ENCODE data around the gene ZNF619. TPM values are rescaled to one million over a fixed set of nuclear protein-coding genes. Genes with fewer than 3 reads are reported as not detected.
A peak's percentile ranks its signal among the peaks of the same experiment; 100 is the strongest.

ZNF619 gene
- polyA plus RNA-seq, 1 of the 3 experiments (the other 2 are of a cell fraction), result 1.6 TPM

DNA sequence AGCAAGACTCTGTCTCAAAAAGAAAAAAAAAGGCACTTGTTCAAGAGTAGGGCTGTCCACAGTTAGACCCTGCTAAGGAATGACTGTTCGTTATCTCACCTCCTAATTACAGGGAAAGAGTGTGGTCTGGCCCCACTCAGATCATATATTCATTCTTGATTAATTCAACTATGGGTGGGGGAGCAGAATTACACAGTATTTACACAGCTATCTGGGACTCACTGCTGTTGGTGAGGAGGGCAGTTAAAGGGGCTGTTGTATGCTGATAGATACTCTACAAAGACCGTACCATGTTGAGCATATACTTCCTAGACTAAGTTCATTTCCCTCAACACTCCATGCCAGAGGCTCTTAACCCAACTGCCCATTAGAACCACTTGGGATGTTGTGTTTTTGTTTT, 25.1 kb downstream of the ZNF619 start:
- no peak overlapping the region for H2AFZ ChIP-seq (ENCODE audit: low read depth)
- POLR2A ChIA-PET, result no interaction called here
- H3K36me3 ChIP-seq (replicated peaks in 1 of 2; ENCODE audit: control insufficient read depth in 1 of 2, insufficient read depth in 2 of 2, low read length in 1 of 2), result no peaks in the 10 kb centered on the region
- no peak overlapping the region for H3K4me3 ChIP-seq (ENCODE audit: low read depth in 2 of 2, low read length in 1 of 2)
- H3K4me1 ChIP-seq (ENCODE audit: control insufficient read depth in 1 of 2, insufficient read depth in 2 of 2, low read depth in 1 of 2, low read length in 1 of 2), result peaks cover 2 to 8% of the 10 kb centered on the region in 2 experiments
- H3K9me3 ChIP-seq, result no peaks in the 10 kb centered on the region
- no peak for DNase-seq
- TF ChIP-seq EZH2phosphoT487 (IDR thresholded peaks at IDR 0.05; ENCODE audit: borderline replicate concordance, low read depth), result no peak
- TF ChIP-seq NRF1 (IDR thresholded peaks at IDR 0.05; ENCODE audit: low read depth, low read length), result no peak
- no peak for TF ChIP-seq POLR2AphosphoS5 (IDR thresholded peaks at IDR 0.05; ENCODE audit: low read depth, low read length)
- no peak for TF ChIP-seq YY1 (IDR thresholded peaks at IDR 0.05; ENCODE audit: low read depth)
- TF ChIP-seq, protein P1, sequence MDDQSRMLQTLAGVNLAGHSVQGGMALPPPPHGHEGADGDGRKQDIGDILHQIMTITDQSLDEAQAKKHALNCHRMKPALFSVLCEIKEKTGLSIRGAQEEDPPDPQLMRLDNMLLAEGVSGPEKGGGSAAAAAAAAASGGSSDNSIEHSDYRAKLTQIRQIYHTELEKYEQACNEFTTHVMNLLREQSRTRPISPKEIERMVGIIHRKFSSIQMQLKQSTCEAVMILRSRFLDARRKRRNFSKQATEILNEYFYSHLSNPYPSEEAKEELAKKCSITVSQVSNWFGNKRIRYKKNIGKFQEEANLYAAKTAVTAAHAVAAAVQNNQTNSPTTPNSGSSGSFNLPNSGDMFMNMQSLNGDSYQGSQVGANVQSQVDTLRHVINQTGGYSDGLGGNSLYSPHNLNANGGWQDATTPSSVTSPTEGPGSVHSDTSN (IDR thresholded peaks at IDR 0.05), result no peak
- no peak for TF ChIP-seq FOXJ3 (CRISPR knock-in tag; IDR thresholded peaks at IDR 0.05)
- no peak for TF ChIP-seq TAF1 (IDR thresholded peaks at IDR 0.05; ENCODE audit: borderline replicate concordance, low read depth, low read length)
- TF ChIP-seq TCF12 (IDR thresholded peaks at IDR 0.05), result no peak
- no peak for TF ChIP-seq SMC3 (IDR thresholded peaks at IDR 0.05; ENCODE audit: low read depth, low read length)
- H3K9ac ChIP-seq, result no peak overlapping the region
- H3K27ac ChIP-seq (ENCODE audit: low read depth in 2 of 2, low read length in 1 of 2), result no peak overlapping the region
- H3K79me2 ChIP-seq (ENCODE audit: insufficient read depth), result no peaks in the 10 kb centered on the region
- H3F3A ChIP-seq (replicated peaks; ENCODE audit: insufficient read depth), result peaks cover 5% of the 10 kb centered on the region
- no peaks in the 10 kb centered on the region for H4K20me1 ChIP-seq (ENCODE audit: insufficient read depth)
- H3K9me2 ChIP-seq, result no peaks in the 10 kb centered on the region
- CTCF ChIA-PET, result interaction anchor here (0.9 kb wide), 1 partner anchor 1373 kb away, joined by 3 read pairs; no protein-coding TSS in a partner anchor
- no peaks in the 10 kb centered on the region for H3K27me3 ChIP-seq (ENCODE audit: insufficient read depth)
- H3K4me2 ChIP-seq, result no peak overlapping the region
- WGBS (ENCODE audit: low lambda C conversion rate), result 75% methylated on average over 2 of the region's 2 CpGs

DNA sequence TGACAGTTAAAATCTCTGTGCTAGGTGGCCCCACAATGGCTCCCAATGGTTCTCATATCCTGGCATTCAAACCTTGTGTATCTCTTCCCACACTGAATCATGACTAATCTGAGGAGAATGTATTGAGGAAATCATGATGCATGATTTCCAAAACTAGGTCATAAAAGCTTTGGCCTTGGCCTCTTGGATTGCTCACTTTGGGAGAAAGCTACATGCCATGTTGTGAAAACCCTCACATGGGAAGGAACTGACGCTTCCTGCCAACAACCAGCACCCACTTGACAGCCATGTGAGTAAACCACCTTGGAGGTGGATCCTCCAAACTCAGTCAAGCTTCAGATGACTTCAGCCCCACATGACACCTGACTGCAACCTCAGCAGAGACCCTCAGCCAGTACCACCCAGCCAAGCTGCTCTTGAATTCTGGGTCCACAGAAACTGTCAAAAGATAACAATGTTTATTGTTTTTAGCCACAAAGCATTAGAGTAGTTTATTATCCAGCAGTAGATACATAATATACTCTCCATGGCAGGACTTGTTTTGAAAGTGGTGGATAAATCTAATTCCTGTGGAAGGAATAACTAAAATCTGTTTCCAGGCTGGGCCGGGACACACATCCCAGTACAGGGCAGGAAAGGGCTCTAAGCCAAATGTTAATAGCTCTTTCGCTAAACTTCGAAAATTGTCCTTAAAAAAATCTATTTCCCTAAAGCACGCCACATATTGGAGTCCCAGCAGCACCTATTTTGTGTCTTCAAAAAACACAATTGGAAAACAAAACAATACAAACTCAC, 27.9 kb downstream of the ZNF619 start:
- ChIA-PET CTCF (interaction anchor here (1.1 to 3.0 kb wide), 11 partner anchors 9 to 178 kb away, joined by 3 to 14 read pairs (median 6); partner anchors contain the start of genes ZNF619 and ZNF621), POLR2A (interaction anchor here (1.2 to 2.3 kb wide), 5 partner anchors 10 to 694 kb away, joined by 3 to 45 read pairs (median 12); partner anchors contain the start of genes CTNNB1, RPL14, ZNF619 and ZNF621)
- Histone ChIP-seq H3K9me3 (no peaks in the 10 kb centered on the region), H3K9me2 (no peaks in the 10 kb centered on the region), H3F3A (replicated peaks; ENCODE audit: insufficient read depth) (peaks cover 5% of the 10 kb centered on the region), H3K36me3 (replicated peaks in 1 of 2; ENCODE audit: control insufficient read depth in 1 of 2, insufficient read depth in 2 of 2, low read length in 1 of 2) (peaks cover 0 to 2% of the 10 kb centered on the region in 2 experiments), H3K27me3 (ENCODE audit: insufficient read depth) (no peaks in the 10 kb centered on the region), H3K27ac (ENCODE audit: low read depth in 2 of 2, low read length in 1 of 2) (peak overlapping the region in 1 of 2 experiments; percentile 82; a peak in 2 of 4 replicates), H4K20me1 (ENCODE audit: insufficient read depth) (no peaks in the 10 kb centered on the region), H3K4me3 (ENCODE audit: low read depth in 2 of 2, low read length in 1 of 2) (no peak overlapping the region), H3K79me2 (ENCODE audit: insufficient read depth) (no peaks in the 10 kb centered on the region), H3K4me2 (peak overlapping the region; percentile 74), H2AFZ (ENCODE audit: low read depth) (no peak overlapping the region), H3K9ac (peak overlapping the region; percentile 70; the same call in 1 of the 2 replicates), H3K4me1 (ENCODE audit: control insufficient read depth in 1 of 2, insufficient read depth in 2 of 2, low read depth in 1 of 2, low read length in 1 of 2) (peaks cover 2 to 8% of the 10 kb centered on the region in 2 experiments)
- DNase-seq, result no peak
- WGBS (ENCODE audit: low lambda C conversion rate), result 86% methylated on average over 5 of the region's 5 CpGs
- TF ChIP-seq, protein P2, sequence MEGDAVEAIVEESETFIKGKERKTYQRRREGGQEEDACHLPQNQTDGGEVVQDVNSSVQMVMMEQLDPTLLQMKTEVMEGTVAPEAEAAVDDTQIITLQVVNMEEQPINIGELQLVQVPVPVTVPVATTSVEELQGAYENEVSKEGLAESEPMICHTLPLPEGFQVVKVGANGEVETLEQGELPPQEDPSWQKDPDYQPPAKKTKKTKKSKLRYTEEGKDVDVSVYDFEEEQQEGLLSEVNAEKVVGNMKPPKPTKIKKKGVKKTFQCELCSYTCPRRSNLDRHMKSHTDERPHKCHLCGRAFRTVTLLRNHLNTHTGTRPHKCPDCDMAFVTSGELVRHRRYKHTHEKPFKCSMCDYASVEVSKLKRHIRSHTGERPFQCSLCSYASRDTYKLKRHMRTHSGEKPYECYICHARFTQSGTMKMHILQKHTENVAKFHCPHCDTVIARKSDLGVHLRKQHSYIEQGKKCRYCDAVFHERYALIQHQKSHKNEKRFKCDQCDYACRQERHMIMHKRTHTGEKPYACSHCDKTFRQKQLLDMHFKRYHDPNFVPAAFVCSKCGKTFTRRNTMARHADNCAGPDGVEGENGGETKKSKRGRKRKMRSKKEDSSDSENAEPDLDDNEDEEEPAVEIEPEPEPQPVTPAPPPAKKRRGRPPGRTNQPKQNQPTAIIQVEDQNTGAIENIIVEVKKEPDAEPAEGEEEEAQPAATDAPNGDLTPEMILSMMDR (IDR thresholded peaks at IDR 0.05), result no peak
- 0 out of 2 replicates have a peak, but pooled peaks have one; percentile 34 for TF ChIP-seq RXRA (IDR thresholded peaks at IDR 0.05; ENCODE audit: borderline replicate concordance, low read depth)
- no peak for TF ChIP-seq EZH2phosphoT487 (IDR thresholded peaks at IDR 0.05; ENCODE audit: borderline replicate concordance, low read depth)
- peak; percentile 75 for TF ChIP-seq JUND (IDR thresholded peaks at IDR 0.05)
- TF ChIP-seq, protein P3, sequence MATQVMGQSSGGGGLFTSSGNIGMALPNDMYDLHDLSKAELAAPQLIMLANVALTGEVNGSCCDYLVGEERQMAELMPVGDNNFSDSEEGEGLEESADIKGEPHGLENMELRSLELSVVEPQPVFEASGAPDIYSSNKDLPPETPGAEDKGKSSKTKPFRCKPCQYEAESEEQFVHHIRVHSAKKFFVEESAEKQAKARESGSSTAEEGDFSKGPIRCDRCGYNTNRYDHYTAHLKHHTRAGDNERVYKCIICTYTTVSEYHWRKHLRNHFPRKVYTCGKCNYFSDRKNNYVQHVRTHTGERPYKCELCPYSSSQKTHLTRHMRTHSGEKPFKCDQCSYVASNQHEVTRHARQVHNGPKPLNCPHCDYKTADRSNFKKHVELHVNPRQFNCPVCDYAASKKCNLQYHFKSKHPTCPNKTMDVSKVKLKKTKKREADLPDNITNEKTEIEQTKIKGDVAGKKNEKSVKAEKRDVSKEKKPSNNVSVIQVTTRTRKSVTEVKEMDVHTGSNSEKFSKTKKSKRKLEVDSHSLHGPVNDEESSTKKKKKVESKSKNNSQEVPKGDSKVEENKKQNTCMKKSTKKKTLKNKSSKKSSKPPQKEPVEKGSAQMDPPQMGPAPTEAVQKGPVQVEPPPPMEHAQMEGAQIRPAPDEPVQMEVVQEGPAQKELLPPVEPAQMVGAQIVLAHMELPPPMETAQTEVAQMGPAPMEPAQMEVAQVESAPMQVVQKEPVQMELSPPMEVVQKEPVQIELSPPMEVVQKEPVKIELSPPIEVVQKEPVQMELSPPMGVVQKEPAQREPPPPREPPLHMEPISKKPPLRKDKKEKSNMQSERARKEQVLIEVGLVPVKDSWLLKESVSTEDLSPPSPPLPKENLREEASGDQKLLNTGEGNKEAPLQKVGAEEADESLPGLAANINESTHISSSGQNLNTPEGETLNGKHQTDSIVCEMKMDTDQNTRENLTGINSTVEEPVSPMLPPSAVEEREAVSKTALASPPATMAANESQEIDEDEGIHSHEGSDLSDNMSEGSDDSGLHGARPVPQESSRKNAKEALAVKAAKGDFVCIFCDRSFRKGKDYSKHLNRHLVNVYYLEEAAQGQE (IDR thresholded peaks at IDR 0.05; ENCODE audit: low read depth, low read length), result no peak
- TF ChIP-seq NFIC (IDR thresholded peaks at IDR 0.05; ENCODE audit: borderline replicate concordance), result no peak
- TF ChIP-seq MXI1 (IDR thresholded peaks at IDR 0.05; ENCODE audit: low read depth, low read length), result no peak
- peak; percentile 40; the same call in 1 of the 2 replicates for TF ChIP-seq TCF12 (IDR thresholded peaks at IDR 0.05)
- no peak for TF ChIP-seq CHD2 (IDR thresholded peaks at IDR 0.05; ENCODE audit: low read length, partially characterized antibody)
- TF ChIP-seq, protein P1 (IDR thresholded peaks at IDR 0.05), result peak; percentile 22; the same call in 1 of the 2 replicates
- peak; percentile 57; the same call in 1 of the 2 replicates for TF ChIP-seq TEAD4 (IDR thresholded peaks at IDR 0.05; ENCODE audit: borderline replicate concordance, insufficient read depth)
- no peak; the same call in 1 of the 2 replicates for TF ChIP-seq YY1 (IDR thresholded peaks at IDR 0.05; ENCODE audit: low read depth)
- TF ChIP-seq FOSL2 (IDR thresholded peaks at IDR 0.05; ENCODE audit: borderline replicate concordance, low read depth), result peak; percentile 84
